Measurements from ENCODE around the gene TOM1L2.

Gene TOM1L2

DNA sequence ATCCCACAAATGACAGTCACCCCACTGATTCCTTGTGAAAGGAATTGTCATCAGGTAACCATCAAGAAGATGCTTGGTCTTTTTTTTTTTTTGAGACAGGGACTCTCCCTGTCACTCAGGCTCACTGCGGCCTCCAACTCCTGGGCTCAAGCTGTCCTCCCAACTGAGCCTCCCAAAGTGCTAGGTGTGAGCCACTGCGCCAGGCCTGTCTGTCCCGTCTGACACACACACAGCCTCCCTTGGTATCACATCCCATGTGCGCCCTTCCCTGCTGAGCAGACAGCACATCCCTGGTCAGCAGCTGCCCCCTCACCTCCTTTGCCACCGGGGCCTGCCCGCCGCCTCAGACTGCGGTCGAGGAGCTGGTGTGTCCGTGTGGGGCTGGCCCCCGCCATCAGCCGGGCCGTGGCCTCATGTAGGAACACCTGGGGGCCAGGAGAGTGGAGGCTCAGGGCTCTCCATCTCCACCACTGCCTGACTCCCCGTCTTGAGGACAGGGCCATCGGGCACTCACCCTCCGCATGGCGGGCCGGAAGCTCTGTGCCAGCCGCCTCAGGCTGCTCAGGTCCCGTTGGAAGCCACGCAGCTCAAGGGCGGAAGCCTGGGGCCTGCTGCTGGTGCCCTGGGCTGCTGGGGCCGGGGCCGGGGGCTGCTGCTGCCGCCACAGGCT, 159.0 kb downstream of the TOM1L2 start:
- DNase-seq (ENCODE audit: low spot score), result no peak
- TF ChIP-seq, protein P1, sequence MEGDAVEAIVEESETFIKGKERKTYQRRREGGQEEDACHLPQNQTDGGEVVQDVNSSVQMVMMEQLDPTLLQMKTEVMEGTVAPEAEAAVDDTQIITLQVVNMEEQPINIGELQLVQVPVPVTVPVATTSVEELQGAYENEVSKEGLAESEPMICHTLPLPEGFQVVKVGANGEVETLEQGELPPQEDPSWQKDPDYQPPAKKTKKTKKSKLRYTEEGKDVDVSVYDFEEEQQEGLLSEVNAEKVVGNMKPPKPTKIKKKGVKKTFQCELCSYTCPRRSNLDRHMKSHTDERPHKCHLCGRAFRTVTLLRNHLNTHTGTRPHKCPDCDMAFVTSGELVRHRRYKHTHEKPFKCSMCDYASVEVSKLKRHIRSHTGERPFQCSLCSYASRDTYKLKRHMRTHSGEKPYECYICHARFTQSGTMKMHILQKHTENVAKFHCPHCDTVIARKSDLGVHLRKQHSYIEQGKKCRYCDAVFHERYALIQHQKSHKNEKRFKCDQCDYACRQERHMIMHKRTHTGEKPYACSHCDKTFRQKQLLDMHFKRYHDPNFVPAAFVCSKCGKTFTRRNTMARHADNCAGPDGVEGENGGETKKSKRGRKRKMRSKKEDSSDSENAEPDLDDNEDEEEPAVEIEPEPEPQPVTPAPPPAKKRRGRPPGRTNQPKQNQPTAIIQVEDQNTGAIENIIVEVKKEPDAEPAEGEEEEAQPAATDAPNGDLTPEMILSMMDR (IDR thresholded peaks at IDR 0.05; ENCODE audit: extremely low read depth, insufficient read depth, missing control alignments), result no peak
- in situ Hi-C loops (cut with MboI; ENCODE audit: low pct_unique_long_range_greater_than_20kb, low sequenced_read_pairs, unreplicated experiment), result no loop called here

DNA sequence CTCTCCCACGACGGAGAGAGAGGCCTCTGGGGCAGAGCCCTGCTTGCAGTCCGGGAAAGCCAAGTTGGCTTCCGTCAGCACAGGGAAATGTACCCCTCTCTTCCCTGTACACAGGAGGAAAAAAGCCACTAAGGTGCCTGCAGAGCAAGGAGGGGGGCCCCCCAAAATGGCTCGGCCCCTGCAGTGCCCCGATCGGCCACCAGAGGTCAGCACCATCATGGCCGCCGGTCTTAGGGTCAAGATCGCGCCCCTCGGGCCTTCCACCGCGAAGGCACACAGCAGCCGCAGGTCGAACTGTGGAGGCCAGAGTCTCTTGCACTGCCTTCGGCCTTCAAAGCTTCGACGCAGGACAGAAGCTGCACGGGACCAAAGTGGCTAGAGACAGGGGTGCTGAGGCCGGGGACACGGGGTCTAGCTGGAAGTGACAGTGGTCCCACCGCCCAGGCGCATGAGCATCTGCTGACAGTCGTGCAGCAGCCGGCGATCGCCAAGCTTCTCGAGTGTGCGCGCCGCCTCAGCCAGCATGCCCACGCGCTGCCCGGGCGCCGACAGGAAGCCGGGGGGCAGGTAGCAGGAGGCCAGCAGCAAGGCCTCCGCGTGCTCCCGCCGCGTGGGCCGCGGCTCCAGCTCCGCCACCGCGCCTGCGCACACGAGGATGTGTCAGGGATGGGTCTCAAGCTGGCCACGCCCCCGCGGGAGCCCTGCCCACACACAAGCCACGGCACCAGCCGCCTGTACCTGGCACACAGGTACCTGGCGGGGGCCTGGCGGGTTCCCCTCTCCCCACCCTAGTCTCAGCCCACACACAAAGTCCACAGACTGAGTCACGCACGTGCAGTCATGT, 159.8 kb downstream of the TOM1L2 start:
- TF ChIP-seq, protein P1 (IDR thresholded peaks at IDR 0.05; ENCODE audit: extremely low read depth, insufficient read depth, missing control alignments), result peak; percentile 99
- in situ Hi-C loops (cut with MboI; ENCODE audit: low pct_unique_long_range_greater_than_20kb, low sequenced_read_pairs, unreplicated experiment), result no loop called here
- DNase-seq (ENCODE audit: low spot score), result peak; percentile 95

DNA sequence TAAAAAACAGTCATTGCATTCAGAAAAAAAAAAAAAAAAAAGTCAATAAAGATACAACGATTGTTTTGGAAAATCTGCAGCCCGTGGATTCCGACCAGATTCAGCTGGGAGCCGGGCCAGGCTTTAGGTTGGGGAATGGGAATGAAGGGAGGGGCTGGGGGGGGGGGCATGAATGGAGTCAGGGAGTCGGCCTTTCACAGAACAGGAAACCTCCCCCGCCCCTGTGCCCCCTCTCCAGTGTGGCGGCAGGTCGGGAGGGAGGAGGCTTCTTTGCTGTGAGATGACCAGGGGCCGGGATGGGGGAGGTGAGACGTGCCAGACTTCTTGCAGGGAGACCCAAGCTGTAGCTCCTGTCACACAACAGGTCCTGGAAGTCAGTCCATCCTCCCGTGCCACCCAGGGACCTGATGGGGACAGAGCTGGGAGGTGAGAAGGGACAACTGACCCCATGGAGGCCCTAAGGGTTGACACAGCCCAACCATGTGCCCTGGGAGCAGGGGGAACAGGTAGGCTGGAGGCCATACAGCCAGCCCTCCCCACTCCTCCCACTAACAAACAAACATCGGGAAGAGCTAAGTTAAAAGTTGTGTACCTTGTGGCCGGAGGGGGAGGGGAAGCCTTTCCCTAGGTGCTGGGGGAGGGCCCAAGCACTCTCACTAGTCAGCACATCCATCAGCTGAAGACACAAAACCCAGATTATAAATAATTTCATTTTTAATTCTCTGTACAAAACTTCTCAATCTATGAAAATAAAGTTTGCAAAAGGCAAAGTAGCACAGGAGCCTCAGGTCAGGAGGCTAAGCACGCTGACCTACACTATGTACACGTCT, 160.6 kb downstream of the TOM1L2 start:
- no peak for DNase-seq (ENCODE audit: low spot score)
- TF ChIP-seq, protein P1 (IDR thresholded peaks at IDR 0.05; ENCODE audit: extremely low read depth, insufficient read depth, missing control alignments), result no peak
- in situ Hi-C loops (cut with MboI; ENCODE audit: low pct_unique_long_range_greater_than_20kb, low sequenced_read_pairs, unreplicated experiment), result no loop called here

DNA sequence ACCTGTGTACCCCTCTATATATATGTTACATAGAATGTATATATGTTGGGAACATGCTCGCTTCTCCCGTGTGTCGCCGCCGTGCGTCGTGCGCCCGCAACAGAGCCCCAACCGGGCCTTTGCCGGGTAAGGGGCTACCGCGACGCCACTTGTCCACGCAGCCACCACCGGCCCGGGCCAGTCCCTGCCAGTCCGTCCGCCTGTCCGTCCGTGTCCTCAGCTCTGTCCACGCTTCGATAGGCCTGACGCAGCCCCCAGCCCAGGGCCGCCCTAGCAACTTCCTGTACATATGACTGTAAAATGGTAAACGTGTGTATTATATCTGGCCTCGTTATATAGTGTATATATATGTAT, 161.3 kb downstream of the TOM1L2 start:
- no peak for DNase-seq (ENCODE audit: low spot score)
- in situ Hi-C loops (cut with MboI; ENCODE audit: low pct_unique_long_range_greater_than_20kb, low sequenced_read_pairs, unreplicated experiment), result no loop called here
- TF ChIP-seq, protein P1 (IDR thresholded peaks at IDR 0.05; ENCODE audit: extremely low read depth, insufficient read depth, missing control alignments), result no peak

DNA sequence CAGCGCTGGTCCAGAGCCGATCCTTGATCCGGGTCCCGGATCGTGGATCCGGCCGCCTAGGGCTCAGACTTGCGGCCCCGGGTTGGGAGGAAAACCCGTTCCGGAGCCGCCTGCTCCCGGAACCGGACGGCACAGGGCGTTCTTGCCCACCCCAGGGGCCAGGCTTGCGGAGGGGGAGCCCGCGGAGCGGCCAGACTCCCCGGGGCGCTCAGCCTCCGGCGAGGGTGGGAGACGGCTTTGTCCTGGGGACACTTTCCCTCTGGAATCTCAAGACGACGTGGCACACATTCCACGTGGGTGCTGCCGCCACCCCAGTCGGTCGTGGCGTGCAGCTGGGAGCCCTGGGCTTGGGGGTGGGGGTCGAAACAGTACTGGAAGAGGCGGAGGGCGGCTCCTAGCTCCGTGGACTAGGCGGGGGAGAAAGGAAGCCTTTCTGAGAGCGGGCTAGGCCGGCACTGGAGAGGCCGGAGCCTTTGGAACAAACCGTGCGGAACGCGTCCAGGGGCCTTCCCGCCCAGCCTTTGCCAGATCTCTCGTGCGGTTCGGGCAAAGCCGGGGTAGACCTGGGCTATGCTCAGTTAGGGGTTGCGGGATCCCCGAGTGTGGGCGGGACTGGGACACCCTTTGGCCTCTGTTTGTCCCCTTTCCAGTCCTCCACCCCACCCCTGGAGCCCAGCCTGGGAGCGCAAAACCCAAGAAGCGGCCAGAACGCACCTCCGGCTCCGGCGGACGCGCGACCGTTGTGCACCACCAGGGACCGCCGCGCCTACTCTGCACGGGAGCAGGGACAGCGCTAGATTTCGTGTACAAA, 161.9 kb downstream of the TOM1L2 start:
- in situ Hi-C loops (cut with MboI; ENCODE audit: low pct_unique_long_range_greater_than_20kb, low sequenced_read_pairs, unreplicated experiment), result no loop called here
- TF ChIP-seq, protein P1 (IDR thresholded peaks at IDR 0.05; ENCODE audit: extremely low read depth, insufficient read depth, missing control alignments), result no peak
- no peak for DNase-seq (ENCODE audit: low spot score)
